DND-41 (cell line): ENCODE results near the gene MOK.

Experiments
- ATAC-seq: fragments of 200-7000 bp; cut with Tn5 transposase; 3 replicates; pipeline ENCODE4 v1.9.1; 2021; ENCODE audit warnings: low read depth; ENCODE audit not compliant: insufficient read depth
- DNase-seq: peaks from one replicate; pipeline ENCODE4 v3.0.0-alpha.2; 2020
- H2AFZ ChIP-seq: 2 replicates; pipeline ENCODE4 v1.6.0; 2012; ENCODE audit warnings: low read depth, low read length
- H3K27ac ChIP-seq: 2 replicates; pipeline ENCODE4 v1.5.1; 2012; ENCODE audit warnings: low read length, inconsistent platforms
- H3K27me3 ChIP-seq: fragments of 200-600 bp; sonication (generic); 2 replicates; pipeline ENCODE4 v1.6.0; 2012; ENCODE audit warnings: low read length, mild to moderate bottlenecking, inconsistent platforms; ENCODE audit not compliant: insufficient read depth, poor library complexity
- H3K36me3 ChIP-seq: 2 replicates; pipeline ENCODE4 v1.5.1; 2012; ENCODE audit warnings: low read length, inconsistent platforms; ENCODE audit not compliant: insufficient read depth
- H3K4me1 ChIP-seq: 2 replicates; pipeline ENCODE4 v1.5.1; 2012; ENCODE audit warnings: mild to moderate bottlenecking, low read length; ENCODE audit not compliant: insufficient read depth
- H3K4me2 ChIP-seq: 2 replicates; pipeline ENCODE4 v1.6.0; 2012; ENCODE audit warnings: mild to moderate bottlenecking, moderate library complexity, low read length, inconsistent platforms; ENCODE audit not compliant: insufficient read depth
- H3K4me3 ChIP-seq, 2 experiments: fragments of 200-600 bp in 1 of 2; shearing (Covaris generic) in 1 of 2; 2 replicates each; pipeline ENCODE4 v1.5.1; 2012 to 2016; ENCODE audit warnings: inconsistent platforms in 2 of 2, low read length in 2 of 2, mild to moderate bottlenecking in 2 of 2, low read depth in 1 of 2, moderate library complexity in 1 of 2
- H3K79me2 ChIP-seq: 2 replicates; pipeline ENCODE4 v1.6.0; 2012; ENCODE audit warnings: low read length, inconsistent platforms; ENCODE audit not compliant: insufficient read depth
- H3K9ac ChIP-seq: 2 replicates; pipeline ENCODE4 v1.6.0; 2012; ENCODE audit warnings: low read depth, mild to moderate bottlenecking, inconsistent platforms, low read length, moderate library complexity
- H3K9me3 ChIP-seq: 2 replicates; pipeline ENCODE4 v1.5.1; 2012; ENCODE audit warnings: low read length, moderate library complexity, mild to moderate bottlenecking, inconsistent platforms; ENCODE audit not compliant: insufficient read depth, severe bottlenecking
- H4K20me1 ChIP-seq: 2 replicates; pipeline ENCODE4 v1.6.0; 2012; ENCODE audit warnings: low read length; ENCODE audit not compliant: insufficient read depth
- CTCF ChIP-seq: IDR thresholded peaks from 2 replicates; pipeline ENCODE4 v1.5.1; 2012; ENCODE audit warnings: borderline replicate concordance, low read length, moderate library complexity, mild to moderate bottlenecking; ENCODE audit not compliant: poor library complexity, severe bottlenecking; ENCODE audit errors: extremely low read depth
- EZH2 ChIP-seq: IDR thresholded peaks from 3 replicates; pipeline ENCODE4 v1.6.1; 2012; ENCODE audit warnings: borderline replicate concordance, low read depth, mild to moderate bottlenecking, moderate library complexity, low read length, inconsistent platforms; ENCODE audit not compliant: severe bottlenecking

The MOK gene

DNA sequence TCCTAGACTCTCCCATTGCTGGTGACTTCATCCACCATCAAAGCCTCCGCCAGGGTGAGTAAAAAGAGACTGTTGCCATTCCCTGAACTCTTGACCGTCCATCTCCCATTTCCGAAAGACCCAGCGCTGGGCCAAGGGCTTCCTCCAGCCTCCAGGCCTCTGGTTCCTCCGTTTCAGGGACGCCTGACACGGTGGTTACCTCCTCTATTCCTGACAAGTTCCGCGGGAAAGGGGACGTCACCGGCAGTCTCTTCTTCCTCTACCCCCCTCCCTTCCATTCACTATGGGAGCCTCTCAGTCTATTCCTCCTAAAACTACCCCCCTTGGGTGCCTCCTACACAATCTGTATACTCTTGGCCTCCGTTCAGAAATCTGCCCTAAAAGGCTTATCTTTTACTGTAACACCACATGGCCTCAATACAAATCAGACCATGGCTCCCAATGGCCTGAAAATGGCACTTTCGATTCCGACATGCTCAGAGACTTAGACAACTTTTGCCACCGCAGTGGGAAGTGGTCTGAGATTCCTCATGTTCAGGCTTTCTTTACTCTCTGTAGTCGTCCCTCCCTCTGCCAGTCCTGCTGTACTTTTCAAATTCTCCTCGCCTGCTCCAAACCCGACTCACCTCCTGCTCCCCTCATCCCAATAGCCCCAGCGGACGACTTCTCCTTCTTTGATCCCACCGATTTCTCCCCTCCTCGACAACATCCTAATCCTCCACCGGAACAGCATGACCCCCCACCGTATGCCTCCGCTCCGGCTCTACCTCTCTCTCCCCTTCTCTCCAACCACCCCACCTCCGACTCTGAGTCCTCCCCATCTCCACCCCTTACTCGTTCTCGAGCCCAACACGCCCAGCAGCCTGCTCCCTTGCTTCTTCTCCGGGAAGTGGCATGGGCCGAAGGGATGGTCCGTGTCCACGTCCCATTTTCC lies 70.4 kb downstream of the MOK start:
- Histone ChIP-seq H3K4me2 (no peak overlapping the region), H3K4me1 (no peaks in the 10 kb centered on the region), H2AFZ (no peak overlapping the region), H3K36me3 (no peaks in the 10 kb centered on the region), H3K4me3 (no peak overlapping the region), H3K9ac (no peak overlapping the region), H3K9me3 (no peaks in the 10 kb centered on the region), H3K27ac (no peak overlapping the region), H4K20me1 (no peaks in the 10 kb centered on the region), H3K79me2 (no peaks in the 10 kb centered on the region), H3K27me3 (no peaks in the 10 kb centered on the region)
- TF ChIP-seq EZH2 (no peak), CTCF (no peak)
- ATAC-seq: no peak
- no peak for DNase-seq

GRCh38 chr14:102233081-102233480 lies 71.9 kb downstream of the MOK start:
- Histone ChIP-seq H3K9me3 (no peaks in the 10 kb centered on the region), H3K9ac (no peak overlapping the region), H3K4me2 (no peak overlapping the region), H2AFZ (no peak overlapping the region), H3K27me3 (no peaks in the 10 kb centered on the region), H3K27ac (no peak overlapping the region), H3K79me2 (no peaks in the 10 kb centered on the region), H3K36me3 (no peaks in the 10 kb centered on the region), H4K20me1 (no peaks in the 10 kb centered on the region), H3K4me3 (no peak overlapping the region), H3K4me1 (no peaks in the 10 kb centered on the region)
- ATAC-seq (no peak), DNase-seq (no peak)
- no peak for TF ChIP-seq EZH2
- no peak for TF ChIP-seq CTCF

DNA sequence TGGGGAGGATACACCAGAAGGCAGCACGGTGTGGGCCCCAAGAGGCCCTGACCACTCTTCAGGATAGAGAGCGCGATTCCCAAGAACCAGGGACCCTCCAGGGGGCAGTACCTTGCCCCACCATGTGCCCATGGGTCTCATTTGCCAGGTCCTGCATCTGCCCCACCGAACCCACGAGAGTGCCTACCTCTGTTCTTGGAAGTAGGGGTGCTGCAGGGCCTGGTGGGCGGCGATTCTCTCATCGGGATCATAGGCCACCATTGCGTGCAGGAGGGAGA lies 72.7 kb downstream of the MOK start:
- no peak for ATAC-seq
- no peak for TF ChIP-seq EZH2
- TF ChIP-seq CTCF: no peak
- Histone ChIP-seq H3K79me2 (no peaks in the 10 kb centered on the region), H3K4me2 (no peak overlapping the region), H3K4me1 (no peaks in the 10 kb centered on the region), H3K27ac (no peak overlapping the region), H3K36me3 (no peaks in the 10 kb centered on the region), H3K27me3 (no peaks in the 10 kb centered on the region), H4K20me1 (no peaks in the 10 kb centered on the region), H3K9ac (no peak overlapping the region), H3K9me3 (no peaks in the 10 kb centered on the region), H2AFZ (no peak overlapping the region), H3K4me3 (no peak overlapping the region)
- no peak for DNase-seq
